PC-9 (cell line): ENCODE measurements around the gene RAB36.

Experiments
- CTCF ChIP-seq: fragments of 200-600 bp; sonication (generic); conservative IDR thresholded peaks from 2 replicates; pipeline ENCODE4 v1.6.1; 2017; ENCODE audit warnings: mixed run types, antibody characterized with exemption, mild to moderate bottlenecking, moderate library complexity
- EZH2 ChIP-seq: fragments of 200-600 bp; sonication (generic); IDR thresholded peaks from 2 replicates; pipeline ENCODE4 v1.8.0; 2017; ENCODE audit warnings: antibody characterized with exemption, low read depth

GRCh38 chr22:23125512-23126103, 19.7 kb upstream of the RAB36 start:
- TF ChIP-seq EZH2 (no peak), CTCF (no peak)
